Calu3 (cell line): Measurements from ENCODE around the gene C3orf38. TPM values are rescaled to one million over a fixed set of nuclear protein-coding genes. Genes with fewer than 3 reads are reported as not detected.

Source experiments
- Bru-seq: library from RNA; stranded (reverse); fragments of 400-500 nt; gene quantifications from one replicate; lab custom pipeline; 2021; lab: Mats Ljungman, UMichigan
- BruChase-seq, 2 experiments: library from RNA; stranded (reverse); fragments of 400-500 nt; gene quantifications; one replicate each; lab custom pipeline; 2021; lab: Mats Ljungman, UMichigan
- BruUV-seq: library from RNA; stranded (reverse); fragments of 400-500 nt; replicated peaks from 2 replicates; lab custom pipeline; 2021; lab: Mats Ljungman, UMichigan
- CTCF ChIA-PET: fragments of 300-600 bp; sonication (Branson Sonifier 250); formaldehyde crosslinking; loops from one replicate; lab custom pipeline; 2022; ENCODE audit warnings: antibody characterized with exemption; lab: Charles Lee
- DNase-seq: peaks from one replicate; pipeline ENCODE4 v3.0.0; 2022
- H3K27ac Mint-ChIP-seq: one replicate; pipeline ENCODE4 v1.8.0; 2022; ENCODE audit warnings: mixed read lengths; ENCODE audit not compliant: unreplicated experiment
- H3K27me3 Mint-ChIP-seq: one replicate; pipeline ENCODE4 v1.8.0; 2022; ENCODE audit warnings: mixed read lengths; ENCODE audit not compliant: unreplicated experiment
- H3K36me3 Mint-ChIP-seq: one replicate; pipeline ENCODE4 v1.8.0; 2022; ENCODE audit warnings: mild to moderate bottlenecking, moderate library complexity, mixed read lengths; ENCODE audit not compliant: insufficient read depth, unreplicated experiment
- H3K4me1 Mint-ChIP-seq: one replicate; pipeline ENCODE4 v1.8.0; 2022; ENCODE audit warnings: mild to moderate bottlenecking, low read depth, mixed read lengths; ENCODE audit not compliant: unreplicated experiment
- H3K4me3 Mint-ChIP-seq: one replicate; pipeline ENCODE4 v1.8.0; 2022; ENCODE audit warnings: mild to moderate bottlenecking, low read depth, moderate library complexity, mixed read lengths; ENCODE audit not compliant: unreplicated experiment
- H3K9me3 Mint-ChIP-seq: one replicate; pipeline ENCODE4 v1.8.0; 2022; ENCODE audit warnings: low read depth, mixed read lengths; ENCODE audit not compliant: unreplicated experiment
- intact Hi-C: fragments of 100-400 bp; cut with micrococcal nuclease; formaldehyde crosslinking; loops from one replicate; pipeline ENCODE4 v1.10.0; 2022; ENCODE audit not compliant: unreplicated experiment
- long read RNA-seq: library from polyadenylated mRNA; stranded (forward); transcript quantifications from one replicate; pipeline ENCODE4 v2.0.0, GENCODE V29; 2022
- total RNA-seq: library from RNA; stranded (reverse); gene quantifications from 2 replicates; pipeline ENCODE4 v1.2.3, GENCODE V29; 2022
- TF ChIP-seq, protein P1 (sequence below): fragments of 200-600 bp; IDR thresholded peaks from one replicate; pipeline ENCODE4 v1.8.0; 2022; ENCODE audit warnings: antibody characterized with exemption; ENCODE audit not compliant: unreplicated experiment

The C3orf38 gene
- 21.6 and 23.7 TPM in 2 replicates for total RNA-seq
- Bru-seq, nascent RNA, result percentile 83 among the genes with signal in this experiment
- BruChase-seq, experiment 1, labeled RNA remaining after a 6-hour chase, result percentile 71 among the genes with signal in this experiment
- percentile 90 among the genes with signal in this experiment for BruChase-seq, experiment 2, labeled RNA remaining after a 2-hour chase
- long read RNA-seq, transcript C3orf38-201 (3 exons, 2,633 nt), result major isoform, 22 of 32 reads
- long read RNA-seq, partial matches to known transcripts, result 1 of 32 reads
- long read RNA-seq, other reads (novel, unspliced or antisense), result 9 of 32 reads

DNA sequence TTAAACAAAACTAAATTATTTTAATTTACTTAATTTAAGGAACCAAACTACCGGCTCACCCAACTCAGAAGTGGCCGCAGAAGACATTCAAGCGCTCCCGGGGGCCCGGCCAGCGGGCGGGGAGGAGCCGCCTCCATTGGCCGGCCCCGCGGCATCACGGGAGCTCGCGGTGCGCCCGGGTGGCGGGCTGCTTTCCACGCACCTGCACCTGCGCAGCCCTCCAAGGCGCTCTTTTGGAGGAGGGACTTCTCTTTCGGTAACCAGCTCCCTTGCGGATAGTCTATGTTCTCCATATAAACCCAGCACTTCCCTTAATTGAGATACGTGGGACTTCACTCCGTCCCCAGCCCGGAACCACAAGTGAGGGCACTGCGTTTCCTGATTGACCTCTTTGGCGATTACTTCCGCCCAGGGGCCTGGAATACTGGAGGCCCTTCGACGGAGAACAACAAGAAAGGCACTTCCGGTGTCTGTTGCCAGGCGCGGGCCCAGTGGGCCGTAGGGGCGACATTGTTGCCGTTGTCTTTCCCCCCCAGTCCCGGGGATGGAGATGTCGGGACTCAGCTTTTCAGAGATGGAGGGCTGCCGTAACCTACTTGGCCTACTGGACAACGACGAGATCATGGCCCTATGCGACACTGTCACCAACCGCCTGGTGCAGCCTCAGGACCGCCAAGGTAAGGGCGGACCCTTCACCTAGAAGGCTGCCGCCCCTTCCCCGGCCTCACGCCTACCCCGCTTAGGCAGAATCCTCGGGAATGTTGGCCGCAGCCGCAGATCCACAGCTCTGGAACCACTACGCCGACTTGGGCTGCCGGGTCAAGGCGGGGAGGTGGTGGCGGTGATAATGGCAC is at the start of gene C3orf38:
Gene C3orf38 (plus strand): TSS at position 451 of the 854 bp plus-strand sequence. CDS start 94 bp downstream, at position 545.
- Mint-ChIP-seq H3K4me1 (peaks cover 28% of the 10 kb centered on the region), H3K36me3 (peaks cover 33% of the 10 kb centered on the region), H3K4me3 (peak within 1 kb of the TSS; percentile 86), H3K27ac (peak within 1 kb of the TSS; percentile 92), H3K27me3 (no peaks in the 10 kb centered on the region), H3K9me3 (no peaks in the 10 kb centered on the region)
- BruUV-seq, result no TSS peak
- DNase-seq, result peak; percentile 82
- CTCF ChIA-PET, result no interaction called here
- TF ChIP-seq, protein P1, sequence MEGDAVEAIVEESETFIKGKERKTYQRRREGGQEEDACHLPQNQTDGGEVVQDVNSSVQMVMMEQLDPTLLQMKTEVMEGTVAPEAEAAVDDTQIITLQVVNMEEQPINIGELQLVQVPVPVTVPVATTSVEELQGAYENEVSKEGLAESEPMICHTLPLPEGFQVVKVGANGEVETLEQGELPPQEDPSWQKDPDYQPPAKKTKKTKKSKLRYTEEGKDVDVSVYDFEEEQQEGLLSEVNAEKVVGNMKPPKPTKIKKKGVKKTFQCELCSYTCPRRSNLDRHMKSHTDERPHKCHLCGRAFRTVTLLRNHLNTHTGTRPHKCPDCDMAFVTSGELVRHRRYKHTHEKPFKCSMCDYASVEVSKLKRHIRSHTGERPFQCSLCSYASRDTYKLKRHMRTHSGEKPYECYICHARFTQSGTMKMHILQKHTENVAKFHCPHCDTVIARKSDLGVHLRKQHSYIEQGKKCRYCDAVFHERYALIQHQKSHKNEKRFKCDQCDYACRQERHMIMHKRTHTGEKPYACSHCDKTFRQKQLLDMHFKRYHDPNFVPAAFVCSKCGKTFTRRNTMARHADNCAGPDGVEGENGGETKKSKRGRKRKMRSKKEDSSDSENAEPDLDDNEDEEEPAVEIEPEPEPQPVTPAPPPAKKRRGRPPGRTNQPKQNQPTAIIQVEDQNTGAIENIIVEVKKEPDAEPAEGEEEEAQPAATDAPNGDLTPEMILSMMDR, result no peak
- intact Hi-C loops, result no loop called here

DNA sequence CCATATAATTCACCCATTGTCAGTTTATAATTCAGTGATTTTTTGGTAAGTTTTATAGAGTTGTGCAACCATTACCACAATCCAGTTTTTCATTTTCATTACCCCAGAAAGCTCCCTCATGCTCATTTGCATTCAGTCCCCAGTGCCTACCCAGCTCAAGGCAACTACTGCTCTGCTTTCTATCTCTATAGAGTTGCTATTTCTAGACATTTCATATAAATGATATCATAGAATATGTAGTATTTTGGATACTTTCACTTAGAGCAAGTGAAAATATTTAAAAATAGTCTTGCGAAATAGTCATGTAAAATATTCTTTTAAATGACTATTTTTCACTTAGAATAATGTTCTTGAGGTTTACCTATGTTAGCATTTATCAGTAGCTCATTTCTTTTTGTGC is 48.6 kb upstream of the C3orf38 start:
- DNase-seq, result no peak
- H3K36me3 Mint-ChIP-seq, result peaks cover 9% of the 10 kb centered on the region
- intact Hi-C loops, result no loop called here
- no peaks in the 10 kb centered on the region for H3K27me3 Mint-ChIP-seq
- no TSS peak for BruUV-seq
- H3K4me1 Mint-ChIP-seq, result no peaks in the 10 kb centered on the region
- H3K9me3 Mint-ChIP-seq, result peaks cover 2% of the 10 kb centered on the region
- H3K27ac Mint-ChIP-seq, result no peak overlapping the region
- TF ChIP-seq, protein P1, result no peak
- H3K4me3 Mint-ChIP-seq, result no peak overlapping the region
- CTCF ChIA-PET, result no interaction called here

DNA sequence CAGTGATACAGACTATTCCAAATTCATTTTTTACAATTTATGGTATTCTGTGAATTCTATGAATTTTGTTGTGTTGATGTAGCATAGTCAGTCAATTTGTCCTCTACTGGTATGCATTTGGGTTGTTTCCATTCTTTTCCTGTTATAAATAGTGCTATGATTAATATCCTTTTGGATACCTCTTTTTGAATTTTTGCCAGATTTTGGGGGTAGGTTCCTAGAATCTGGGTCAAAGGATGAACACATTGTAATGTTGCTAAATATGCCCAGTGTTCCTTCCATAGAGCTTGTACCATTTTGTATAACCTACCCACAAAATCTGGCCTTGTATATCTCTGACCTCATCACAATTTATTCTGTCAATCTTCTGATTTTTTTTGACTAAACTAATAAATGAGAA is 44.4 kb upstream of the C3orf38 start:
- no TSS peak for BruUV-seq
- DNase-seq, result no peak
- intact Hi-C loops, result no loop called here
- CTCF ChIA-PET, result no interaction called here
- Mint-ChIP-seq H3K4me3 (no peak overlapping the region), H3K9me3 (peaks cover 2% of the 10 kb centered on the region), H3K4me1 (no peaks in the 10 kb centered on the region), H3K36me3 (no peaks in the 10 kb centered on the region), H3K27ac (no peak overlapping the region), H3K27me3 (no peaks in the 10 kb centered on the region)
- TF ChIP-seq, protein P1, result no peak

DNA sequence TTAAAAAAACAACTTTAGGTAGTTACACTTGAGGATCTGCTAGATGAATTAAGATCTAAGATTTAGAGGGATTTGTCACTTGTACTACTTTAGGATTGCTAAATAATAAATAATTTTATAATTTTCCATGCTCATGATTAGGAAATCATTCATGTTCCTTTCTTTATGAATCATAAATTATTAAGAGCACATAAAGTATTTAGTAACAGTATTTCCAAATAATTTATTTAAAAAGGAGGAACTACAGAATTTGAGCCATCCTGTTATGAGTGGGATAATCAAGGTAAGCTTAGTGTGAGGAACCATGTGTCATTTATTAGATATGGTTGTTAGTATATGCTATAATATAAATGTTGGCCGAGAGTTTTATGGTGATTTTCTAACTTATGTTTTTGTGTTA is 37.5 kb upstream of the C3orf38 start:
- Mint-ChIP-seq H3K36me3 (no peaks in the 10 kb centered on the region), H3K9me3 (no peaks in the 10 kb centered on the region), H3K27ac (no peak overlapping the region), H3K4me1 (no peaks in the 10 kb centered on the region), H3K27me3 (no peaks in the 10 kb centered on the region), H3K4me3 (no peak overlapping the region)
- BruUV-seq, result no TSS peak
- CTCF ChIA-PET, result interaction anchor here (0.6 kb wide), 1 partner anchor 15 kb away, joined by 3 read pairs; no protein-coding TSS in a partner anchor
- no peak for DNase-seq
- TF ChIP-seq, protein P1, result no peak
- intact Hi-C loops, result loop anchor here (2.0 kb wide), 1 partner anchor 107 kb away; no protein-coding TSS in a partner anchor
